MM.1S (cell line): Measurements from ENCODE around the gene CHCT1.

Experiments used
- DNase-seq: peaks from one replicate; pipeline ENCODE4 v3.0.0-alpha.2; 2015
- H2AFZ ChIP-seq: fragments of 300-600 bp; sonication (generic); 2 replicates; pipeline ENCODE4 v1.6.0; 2016; ENCODE audit warnings: antibody characterized with exemption, low read length
- H3F3A ChIP-seq: fragments of 300-600 bp; sonication (generic); 2 replicates; pipeline ENCODE4 v1.6.1; 2016; ENCODE audit warnings: mild to moderate bottlenecking, antibody characterized with exemption, low read length, moderate library complexity, mixed read lengths; ENCODE audit not compliant: insufficient read depth
- H3K27ac ChIP-seq: fragments of 300-600 bp; sonication (generic); 2 replicates; pipeline ENCODE4 v1.5.1; 2016; ENCODE audit warnings: mild to moderate bottlenecking, low read length
- H3K27me3 ChIP-seq: fragments of 300-600 bp; sonication (generic); replicated peaks from 2 replicates; pipeline ENCODE4 v1.6.0; 2016; ENCODE audit warnings: low read length; ENCODE audit not compliant: insufficient read depth
- H3K36me3 ChIP-seq: fragments of 300-600 bp; sonication (generic); replicated peaks from 2 replicates; pipeline ENCODE4 v1.6.1; 2016; ENCODE audit warnings: mild to moderate bottlenecking, low read length, mixed read lengths; ENCODE audit not compliant: insufficient read depth
- H3K4me1 ChIP-seq: fragments of 300-600 bp; sonication (generic); 2 replicates; pipeline ENCODE4 v1.6.1; 2016; ENCODE audit warnings: low read length, mixed read lengths
- H3K4me2 ChIP-seq: fragments of 300-600 bp; sonication (generic); 2 replicates; pipeline ENCODE4 v1.6.0; 2016; ENCODE audit warnings: low read depth, low read length
- H3K4me3 ChIP-seq: fragments of 300-600 bp; sonication (generic); 2 replicates; pipeline ENCODE4 v1.5.1; 2016; ENCODE audit warnings: low read length, mixed read lengths
- H3K79me2 ChIP-seq: fragments of 300-600 bp; sonication (generic); 2 replicates; pipeline ENCODE4 v1.6.1; 2016; ENCODE audit warnings: mixed run types, low read length, mixed read lengths
- H3K9ac ChIP-seq: fragments of 300-600 bp; sonication (generic); 2 replicates; pipeline ENCODE4 v1.6.1; 2016; ENCODE audit warnings: low read length, mixed read lengths
- H3K9me2 ChIP-seq: fragments of 300-600 bp; sonication (generic); replicated peaks from 2 replicates; pipeline ENCODE4 v1.6.1; 2016; ENCODE audit warnings: mild to moderate bottlenecking, low read length, mixed read lengths; ENCODE audit not compliant: insufficient read depth
- H3K9me3 ChIP-seq: fragments of 300-600 bp; sonication (generic); replicated peaks from 2 replicates; pipeline ENCODE4 v1.6.1; 2016; ENCODE audit warnings: mild to moderate bottlenecking, low read length, mixed read lengths; ENCODE audit not compliant: insufficient read depth
- H4K20me1 ChIP-seq: fragments of 300-600 bp; sonication (generic); 2 replicates; pipeline ENCODE4 v1.6.1; 2016; ENCODE audit warnings: mild to moderate bottlenecking, low read length, moderate library complexity, mixed read lengths; ENCODE audit not compliant: insufficient read depth
- CTCF ChIP-seq: fragments of 300-600 bp; sonication (generic); IDR thresholded peaks from 2 replicates; pipeline ENCODE4 v1.5.1; 2016; ENCODE audit warnings: antibody characterized with exemption, low read length, mixed read lengths
- EZH2 ChIP-seq: fragments of 300-600 bp; sonication (generic); optimal IDR thresholded peaks from 2 replicates; pipeline ENCODE3; 2017; ENCODE audit warnings: low read depth, mild to moderate bottlenecking, antibody characterized with exemption, low read length, mixed read lengths
- EZH2phosphoT487 ChIP-seq: fragments of 300-600 bp; sonication (generic); IDR thresholded peaks from 2 replicates; pipeline ENCODE4 v1.6.1; 2018; ENCODE audit warnings: antibody characterized with exemption, low read length

The CHCT1 gene

GRCh38 chr17:60471451-60471850 is 49.2 kb downstream of the CHCT1 start:
- Histone ChIP-seq H3K27ac (no peak overlapping the region), H3K36me3 (no peaks in the 10 kb centered on the region), H3K4me3 (no peak overlapping the region), H3K9ac (no peak overlapping the region), H3F3A (peaks cover 16% of the 10 kb centered on the region), H3K27me3 (no peaks in the 10 kb centered on the region), H3K4me1 (peaks cover 18% of the 10 kb centered on the region), H3K79me2 (peaks cover 21% of the 10 kb centered on the region), H4K20me1 (no peaks in the 10 kb centered on the region), H3K4me2 (no peak overlapping the region), H3K9me2 (no peaks in the 10 kb centered on the region), H3K9me3 (no peaks in the 10 kb centered on the region), H2AFZ (no peak overlapping the region)
- no peak for DNase-seq
- TF ChIP-seq CTCF (no peak), EZH2 (no peak), EZH2phosphoT487 (no peak)

GRCh38 chr17:60472449-60472848 is 50.2 kb downstream of the CHCT1 start:
- H2AFZ ChIP-seq: no peak overlapping the region
- no peaks in the 10 kb centered on the region for H3K9me2 ChIP-seq
- H3F3A ChIP-seq: peaks cover 16% of the 10 kb centered on the region
- H3K27ac ChIP-seq: no peak overlapping the region
- DNase-seq: no peak
- H3K9ac ChIP-seq: no peak overlapping the region
- no peaks in the 10 kb centered on the region for H3K27me3 ChIP-seq
- no peak overlapping the region for H3K4me2 ChIP-seq
- H3K9me3 ChIP-seq: no peaks in the 10 kb centered on the region
- no peak overlapping the region for H3K4me3 ChIP-seq
- H3K79me2 ChIP-seq: peaks cover 17% of the 10 kb centered on the region
- TF ChIP-seq EZH2phosphoT487 (no peak), CTCF (no peak), EZH2 (no peak)
- no peaks in the 10 kb centered on the region for H3K36me3 ChIP-seq
- H3K4me1 ChIP-seq: peaks cover 18% of the 10 kb centered on the region
- H4K20me1 ChIP-seq: no peaks in the 10 kb centered on the region

- Histone ChIP-seq H4K20me1 (no peaks in the 10 kb centered on the region), H3K4me1 (peaks cover 14% of the 10 kb centered on the region), H3K9me3 (no peaks in the 10 kb centered on the region), H3K36me3 (no peaks in the 10 kb centered on the region; the same call in 1 of the 2 replicates), H3K27ac (no peak overlapping the region), H3K9me2 (no peaks in the 10 kb centered on the region), H3K27me3 (no peaks in the 10 kb centered on the region), H3F3A (peaks cover 16% of the 10 kb centered on the region), H3K9ac (no peak overlapping the region), H3K79me2 (peaks cover 4% of the 10 kb centered on the region), H3K4me3 (no peak overlapping the region), H2AFZ (no peak overlapping the region), H3K4me2 (no peak overlapping the region)
- no peak for DNase-seq
- TF ChIP-seq EZH2phosphoT487: no peak
- no peak for TF ChIP-seq EZH2
- TF ChIP-seq CTCF: no peak
Measured at GRCh38 chr17:60473788-60474187, 51.5 kb downstream of the CHCT1 start.
